Body of pancreas (tissue), 4 donors: ENCODE measurements around the gene TIMM17A. TPM values are rescaled to one million over a fixed set of nuclear protein-coding genes. Genes with fewer than 3 reads are reported as not detected.
"Not testable (repeated sequence)": the region's sequence is repeated elsewhere in the genome, so short reads cannot be mapped to it uniquely, and the experiment has no call there.

Source experiments
- ATAC-seq: fragments of 150-250 bp; one replicate; pipeline ENCODE4 v1.9.1; 2016
- DNase-seq, 4 donors: peaks; one replicate each; pipeline ENCODE4 v3.0.0-alpha.2; 2019
- H3K27ac ChIP-seq, 4 donors: fragments of 200-600 bp; sonication (generic); 1 replicate in 3 of 4; 2 replicates in 1 of 4; pipeline versions ENCODE4 v1.5.1 to v1.6.1; 2016 to 2019; ENCODE audit warnings: mild to moderate bottlenecking in 1 of 4, mixed read lengths in 1 of 4, moderate library complexity in 1 of 4
- H3K27me3 ChIP-seq, 2 donors: fragments of 200-600 bp; sonication (generic); one replicate each; pipeline ENCODE4 v1.6.0; 2016; ENCODE audit warnings: mild to moderate bottlenecking in 1 of 2
- H3K36me3 ChIP-seq, 2 donors: fragments of 200-600 bp; sonication (generic); replicated peaks in 1 of 2; 2 replicates each; pipeline ENCODE4 v1.5.1; 2016; ENCODE audit warnings: low read depth in 2 of 2; ENCODE audit not compliant: insufficient read depth in 1 of 2
- H3K4me1 ChIP-seq: fragments of 200-600 bp; sonication (generic); one replicate; pipeline ENCODE4 v1.6.0; 2016
- H3K4me3 ChIP-seq, 2 donors: fragments of 200-600 bp; sonication (generic); 1 replicate in 1 of 2; 2 replicates in 1 of 2; pipeline ENCODE4 v1.5.1; 2016 to 2019
- H3K9me3 ChIP-seq, 3 donors: fragments of 200-600 bp; sonication (generic); 1 replicate in 2 of 3; 2 replicates in 1 of 3; pipeline ENCODE4 v1.5.1; 2016
- POLR2A ChIP-seq, 3 donors: fragments of 450-650 bp; IDR thresholded peaks; one replicate each; pipeline ENCODE4 v1.6.1; 2016; ENCODE audit warnings: antibody characterized with exemption in 3 of 3, mild to moderate bottlenecking in 2 of 3
- WGBS, 2 donors: methylation state at CpG; one replicate each; pipeline ENCODE4 v1.1.5; 2017; 5-methylcytosine and 5-hydroxymethylcytosine counted together
- intact Hi-C: fragments of 100-400 bp; cut with DNase I; formaldehyde crosslinking; loops from one replicate; pipeline ENCODE4 v1.15.1; 2023
- microRNA-seq, 2 donors: library from miRNA; unstranded; fragments of <30 nt; microRNA quantifications; one replicate each; pipeline ENCODE4, GENCODE V29; 2016; ENCODE audit warnings: borderline number of aligned reads in 2 of 2, borderline replicate concordance in 2 of 2
- small RNA-seq: library from RNA; depleted of rRNA; stranded (forward); fragments of <200 nt; gene quantifications from one replicate; pipeline ENCODE3, GENCODE V24; 2016
- total RNA-seq, 2 donors: library from RNA; depleted of rRNA; stranded (reverse); fragments of >200 nt; gene quantifications; one replicate each; pipeline ENCODE4 v1.1.0, GENCODE V29; 2016
- TF ChIP-seq, protein P1 (sequence below), 7 experiments: fragments of 450-650 bp in 4 of 7; fragments of 200-600 bp in 3 of 7; sonication (generic) in 3 of 7; IDR thresholded peaks; one replicate each; pipeline ENCODE4 v1.5.1; 2016 to 2019; ENCODE audit warnings: antibody characterized with exemption in 7 of 7

Gene TIMM17A
- total RNA-seq, 2 donors from 2014 or later: 20.2 to 25.4 TPM

DNA sequence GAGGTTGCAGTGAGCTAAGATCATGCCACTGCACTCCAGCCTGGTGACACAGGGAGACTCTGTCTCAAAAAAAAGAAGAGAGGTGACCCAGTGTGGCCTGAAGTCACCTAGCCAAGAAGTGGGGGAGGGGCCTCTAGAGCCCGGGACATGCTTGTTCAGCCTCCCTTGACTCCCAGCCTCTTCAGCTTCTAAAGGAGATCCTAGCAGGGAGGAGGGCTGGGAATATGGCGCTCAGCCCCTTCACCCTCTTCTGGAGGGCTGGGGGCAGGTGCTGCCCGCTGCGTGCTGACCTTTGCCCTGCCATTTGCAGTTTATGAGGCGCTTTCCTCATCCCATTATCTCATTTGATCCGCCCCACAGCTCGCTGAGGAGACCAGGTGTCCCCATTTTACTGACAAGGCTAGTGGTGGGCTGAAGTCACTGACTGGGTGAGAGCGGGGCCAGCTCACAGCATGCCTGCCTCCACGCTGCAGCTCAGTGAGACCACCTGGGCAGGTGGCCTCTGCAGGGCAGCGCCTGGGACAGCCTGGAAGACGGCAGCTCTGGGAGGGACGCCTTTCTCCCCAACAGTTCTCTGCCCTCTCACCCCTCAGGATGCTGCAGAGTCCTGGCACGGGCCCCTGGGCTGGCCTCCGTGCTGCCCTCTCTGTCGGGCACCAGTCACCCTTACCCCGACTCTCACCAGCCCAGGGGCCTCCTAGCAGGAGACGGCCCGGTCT is 62.6 kb downstream of the TIMM17A start:
- peak in 2 of 3 donors; percentile 15 to 44 for TF ChIP-seq POLR2A (IDR thresholded peaks at IDR 0.05)
- TF ChIP-seq, protein P1, sequence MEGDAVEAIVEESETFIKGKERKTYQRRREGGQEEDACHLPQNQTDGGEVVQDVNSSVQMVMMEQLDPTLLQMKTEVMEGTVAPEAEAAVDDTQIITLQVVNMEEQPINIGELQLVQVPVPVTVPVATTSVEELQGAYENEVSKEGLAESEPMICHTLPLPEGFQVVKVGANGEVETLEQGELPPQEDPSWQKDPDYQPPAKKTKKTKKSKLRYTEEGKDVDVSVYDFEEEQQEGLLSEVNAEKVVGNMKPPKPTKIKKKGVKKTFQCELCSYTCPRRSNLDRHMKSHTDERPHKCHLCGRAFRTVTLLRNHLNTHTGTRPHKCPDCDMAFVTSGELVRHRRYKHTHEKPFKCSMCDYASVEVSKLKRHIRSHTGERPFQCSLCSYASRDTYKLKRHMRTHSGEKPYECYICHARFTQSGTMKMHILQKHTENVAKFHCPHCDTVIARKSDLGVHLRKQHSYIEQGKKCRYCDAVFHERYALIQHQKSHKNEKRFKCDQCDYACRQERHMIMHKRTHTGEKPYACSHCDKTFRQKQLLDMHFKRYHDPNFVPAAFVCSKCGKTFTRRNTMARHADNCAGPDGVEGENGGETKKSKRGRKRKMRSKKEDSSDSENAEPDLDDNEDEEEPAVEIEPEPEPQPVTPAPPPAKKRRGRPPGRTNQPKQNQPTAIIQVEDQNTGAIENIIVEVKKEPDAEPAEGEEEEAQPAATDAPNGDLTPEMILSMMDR (IDR thresholded peaks at IDR 0.05): no peak
- no peaks in the 10 kb centered on the region for H3K9me3 ChIP-seq
- DNase-seq: peak; percentile 73 to 84 (median 80)
- no peaks in the 10 kb centered on the region for H3K27me3 ChIP-seq
- H3K27ac ChIP-seq: peak overlapping the region; percentile 93 to 100 (median 97)
- ATAC-seq: peak; percentile 13
- peaks cover 6 to 7% of the 10 kb centered on the region in 2 donors for H3K36me3 ChIP-seq
- WGBS, 2 donors: 33 to 45% methylated on average over 7 to 18 of the region's 18 CpGs
- intact Hi-C loops: no loop called here
- no peak overlapping the region for H3K4me3 ChIP-seq
- H3K4me1 ChIP-seq: peaks cover 72% of the 10 kb centered on the region

DNA sequence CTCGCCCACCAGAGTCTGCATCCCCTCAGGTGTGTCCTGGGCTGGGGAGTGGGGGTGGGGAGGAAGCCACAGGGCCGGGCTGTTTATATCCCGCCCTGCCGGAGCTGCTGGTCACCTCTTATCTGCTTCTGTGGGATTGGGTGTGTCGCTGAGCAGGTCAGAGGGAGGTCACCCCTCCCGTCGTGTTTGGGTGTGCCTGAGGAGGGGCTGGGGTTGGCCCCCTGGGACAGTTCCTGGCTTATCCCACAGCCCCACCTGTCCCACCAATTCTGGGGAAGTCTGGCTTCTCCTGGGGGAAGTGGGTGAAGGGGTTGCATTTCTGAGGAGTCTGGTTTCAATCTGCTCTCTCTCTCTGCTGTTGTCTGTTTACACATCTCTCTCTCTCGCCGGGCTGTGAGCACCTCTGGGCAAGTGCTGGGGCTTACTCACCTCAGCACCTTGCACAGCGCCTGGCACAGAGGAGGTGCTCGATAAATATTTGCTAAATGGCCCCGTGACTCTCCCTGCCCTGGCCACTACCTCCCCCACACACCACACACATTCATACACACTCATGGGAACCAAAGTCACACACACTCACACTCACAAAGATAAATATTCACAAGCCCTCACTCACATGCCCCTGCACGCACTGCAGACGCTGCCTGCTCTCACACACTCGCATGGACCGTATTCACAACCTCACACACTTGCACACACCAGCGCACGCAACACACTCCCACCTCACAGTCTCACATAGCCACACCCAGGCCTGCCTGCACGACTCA is 63.3 kb downstream of the TIMM17A start:
- Histone ChIP-seq H3K27ac (peak overlapping the region; percentile 93 to 100 (median 97)), H3K27me3 (no peaks in the 10 kb centered on the region), H3K36me3 (peaks cover 0 to 6% of the 10 kb centered on the region in 2 donors), H3K4me3 (no peak overlapping the region), H3K4me1 (peaks cover 71% of the 10 kb centered on the region), H3K9me3 (no peaks in the 10 kb centered on the region)
- peak; percentile 35 to 64 (median 59) for TF ChIP-seq POLR2A (IDR thresholded peaks at IDR 0.05)
- TF ChIP-seq, protein P1 (IDR thresholded peaks at IDR 0.05): peak in 1 of 7 experiments; percentile 3
- ATAC-seq (peak; percentile 82), DNase-seq (peak; percentile 90 to 97 (median 95))
- 14% methylated on average over 15 to 18 of the region's 19 CpGs for WGBS, 2 donors
- intact Hi-C loops: no loop called here

DNA sequence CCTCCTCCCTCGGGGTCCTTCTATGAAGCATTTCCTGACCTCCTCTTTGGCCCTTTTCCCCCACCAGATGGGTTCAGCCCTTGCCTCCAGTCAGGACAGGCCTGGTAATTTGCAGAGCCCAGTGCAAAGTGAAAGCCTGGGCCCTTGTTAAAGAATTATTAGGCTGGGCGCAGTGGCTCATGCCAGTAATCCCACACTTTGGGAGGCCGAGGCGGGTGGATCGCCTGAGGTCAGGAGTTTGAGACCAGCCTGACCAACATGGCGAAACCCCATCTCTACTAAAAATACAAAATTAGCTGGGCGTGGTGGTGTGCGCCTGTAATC is 63.9 kb downstream of the TIMM17A start:
- H3K36me3 ChIP-seq, H3K4me3 ChIP-seq, ATAC-seq, intact Hi-C loops, H3K27me3 ChIP-seq, H3K9me3 ChIP-seq, DNase-seq: not testable (repeated sequence)
- Histone ChIP-seq H3K4me1 (peaks cover 66% of the 10 kb centered on the region), H3K27ac (peak overlapping the region; percentile 93 to 100 (median 97))
- 65 to 74% methylated on average over 8 of the region's 8 CpGs for WGBS, 2 donors

Small RNA genes lying within 50 kb of the gene (microRNA-seq; reads per million reads assigned to microRNA genes)
- gene MIR6740: 0 reads per million in 2 donors

Small RNA genes lying within 50 kb of the gene (small RNA-seq; reads per million reads assigned to genes)
- not detected for gene MIR6740
- not detected for gene RF00156

Other genes with a start within 250 kb of the TIMM17A start
- 10 to 100 TPM; 11.7 to 12.2 TPM for gene IPO9, start 126.3 kb upstream of the TIMM17A start, total RNA-seq
- gene SHISA4, start 66.6 kb upstream of the TIMM17A start, total RNA-seq: 1 to 10 TPM; 4.6 to 8.3 TPM
- 10 to 100 TPM; 14.8 to 16.9 TPM for gene LMOD1, start 9.0 kb upstream of the TIMM17A start, total RNA-seq
- 100 to 1,000 TPM in 1 of 2 donors, 10 to 100 TPM in 1; 62.3 to 233 TPM for gene RNPEP, start 27.1 kb downstream of the TIMM17A start, total RNA-seq
- 100 to 1,000 TPM in 1 of 2 donors, 10 to 100 TPM in 1; 93.7 to 293 TPM for gene ELF3, start 55.1 kb downstream of the TIMM17A start, total RNA-seq
- not detected for gene GPR37L1, start 167.4 kb downstream of the TIMM17A start, total RNA-seq
- gene ARL8A, start 189.2 kb downstream of the TIMM17A start, total RNA-seq: 10 to 100 TPM; 18.1 to 21.0 TPM
- gene PTPN7, start 205.1 kb downstream of the TIMM17A start, total RNA-seq: 1 to 10 TPM; 1.6 to 3.6 TPM
- gene LGR6, start 238.3 kb downstream of the TIMM17A start, total RNA-seq: under 1 TPM in 1 of 2 donors, not detected in 1; 0.52 TPM